Superior temporal gyrus (tissue), 1 donor: ENCODE measurements around the gene FAM107B.
"Not testable (repeated sequence)": the region's sequence is repeated elsewhere in the genome, so short reads cannot be mapped to it uniquely, and the experiment has no call there.

ENCODE experiments used
- DNase-seq: peaks from one replicate; pipeline ENCODE4 v3.0.0-alpha.2; 2016; ENCODE audit errors: extremely low spot score

Gene FAM107B

GRCh38 chr10:14601872-14602725 lies 172.6 kb downstream of the FAM107B start:
- no peak for DNase-seq

DNA sequence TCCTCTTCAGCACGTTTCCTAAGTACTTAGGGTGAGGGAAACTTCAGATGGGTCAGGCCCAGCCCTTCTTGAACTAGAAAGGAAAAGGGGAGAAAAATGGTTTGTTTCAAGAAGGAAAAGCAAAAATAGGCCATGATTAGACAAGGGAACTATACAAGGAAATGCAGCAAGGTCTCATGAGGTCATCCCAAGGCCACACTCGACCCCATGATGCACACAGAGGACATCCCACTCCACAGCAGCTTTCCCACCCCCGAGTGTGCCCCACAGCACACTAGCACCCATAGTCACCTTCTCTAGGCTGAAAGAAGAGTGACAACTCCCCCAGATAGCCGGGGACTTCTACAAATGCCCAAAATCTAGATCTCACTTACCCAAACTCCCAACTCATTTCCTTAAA lies 173.4 kb downstream of the FAM107B start:
- no peak for DNase-seq

DNA sequence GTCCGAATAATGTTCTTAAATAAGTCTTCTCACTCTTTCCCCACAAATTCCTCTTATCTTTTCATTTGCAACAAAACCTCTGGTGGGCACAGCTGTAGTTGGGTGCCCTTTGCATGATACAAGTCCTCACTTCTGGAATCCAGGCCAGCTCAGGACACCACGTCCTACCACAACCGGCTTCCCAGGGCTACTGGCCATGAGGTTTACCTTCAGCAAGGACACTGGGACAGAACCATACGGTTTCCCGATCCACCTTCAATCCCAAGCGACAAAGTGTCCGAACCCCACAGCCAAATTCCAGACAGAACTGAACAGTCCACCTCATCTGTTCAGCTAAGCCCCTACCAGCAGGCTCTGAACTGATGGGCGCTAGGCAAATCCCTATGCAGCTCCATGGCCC lies 174.6 kb downstream of the FAM107B start:
- no peak for DNase-seq

DNA sequence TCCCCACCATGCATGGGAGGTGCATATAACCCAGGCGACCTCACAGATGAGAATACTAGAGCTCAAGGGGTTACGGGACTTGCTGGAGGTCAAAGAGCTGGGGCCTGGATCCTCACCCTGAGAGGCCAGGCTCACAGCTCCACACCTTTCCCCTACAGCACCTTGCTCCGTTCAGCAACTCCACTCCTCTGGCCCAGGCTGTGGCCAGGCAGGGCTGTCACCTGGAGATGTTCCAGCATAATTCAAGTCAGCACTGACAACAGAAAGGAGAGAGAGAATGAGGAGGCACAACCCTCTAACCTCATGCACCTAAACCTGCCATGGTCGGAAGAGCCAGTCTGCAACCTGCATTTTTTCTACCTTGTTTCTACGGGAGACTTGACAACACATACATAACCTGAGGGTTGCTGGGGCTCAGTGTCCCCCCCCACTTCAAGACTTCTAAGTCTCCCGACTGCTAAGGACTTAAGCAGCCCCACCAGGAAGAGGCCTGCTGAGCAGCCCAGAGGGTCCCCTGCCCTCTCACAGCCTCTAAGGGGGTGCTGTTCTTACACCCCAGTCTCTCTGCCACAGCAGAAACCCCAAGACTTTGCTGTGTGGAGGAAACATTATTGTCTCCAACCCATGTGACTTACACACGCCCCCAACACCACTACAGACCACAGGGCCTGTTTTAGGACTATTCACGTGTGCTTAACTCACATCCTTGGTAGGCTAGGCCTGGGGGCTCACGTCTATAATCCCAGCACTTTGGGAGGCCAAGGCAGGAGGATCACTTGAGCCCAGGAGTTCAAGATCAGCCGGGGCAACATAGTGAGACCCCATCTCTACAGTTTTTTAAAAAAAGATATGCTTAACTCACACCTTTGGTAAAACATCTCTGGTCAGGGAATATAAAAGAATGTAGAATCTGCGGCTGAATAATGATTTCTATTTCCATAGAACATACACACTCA lies 175.6 kb downstream of the FAM107B start:
- no peak for DNase-seq

GRCh38 chr10:14595526-14596182 lies 179.0 kb downstream of the FAM107B start:
- DNase-seq: no peak

GRCh38 chr10:14594878-14595525 lies 179.7 kb downstream of the FAM107B start:
- DNase-seq: no peak

GRCh38 chr10:14593806-14594205 lies 180.9 kb downstream of the FAM107B start:
- no peak for DNase-seq

- DNase-seq: no peak
These were observed 182.1 kb downstream of the FAM107B start for GRCh38 chr10:14592566-14592965.

DNA sequence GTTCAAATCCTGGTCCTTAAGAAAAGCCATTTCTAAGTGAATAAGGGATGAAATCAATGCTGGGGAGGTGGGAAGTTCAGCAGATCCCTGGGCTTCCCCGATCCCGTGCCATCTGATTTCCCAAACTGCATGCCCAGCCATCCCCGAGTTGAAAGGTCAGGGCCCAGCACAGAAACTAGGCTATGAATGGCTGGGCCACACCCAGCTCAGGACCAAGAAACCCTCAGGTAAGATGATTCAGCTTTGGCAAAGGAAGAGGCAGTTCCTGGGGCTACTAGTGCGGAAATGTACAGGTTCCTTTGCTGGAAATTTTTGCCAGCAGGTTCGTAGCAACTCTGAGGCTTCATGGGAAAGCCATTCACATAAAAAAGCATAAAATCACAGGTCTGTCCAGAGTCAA lies 182.7 kb downstream of the FAM107B start:
- no peak for DNase-seq

DNA sequence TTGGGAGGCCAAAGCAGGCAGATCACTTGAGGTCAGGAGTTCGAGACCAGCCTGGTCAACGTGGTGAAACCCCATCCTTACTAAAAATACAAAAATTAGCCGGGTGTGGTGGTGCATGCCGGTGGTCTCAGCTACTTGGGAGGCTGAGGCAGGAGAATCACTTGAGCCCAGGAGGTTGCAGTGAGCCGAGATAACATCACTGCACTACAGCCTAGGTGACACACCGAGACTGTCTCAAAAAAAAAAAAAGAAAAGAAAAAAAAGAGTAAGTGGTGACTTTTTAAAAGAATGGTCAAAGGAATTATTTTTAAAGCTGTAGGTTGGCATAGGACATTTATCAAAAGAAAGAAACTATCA lies 185.8 kb downstream of the FAM107B start:
- DNase-seq: not testable (repeated sequence)

DNA sequence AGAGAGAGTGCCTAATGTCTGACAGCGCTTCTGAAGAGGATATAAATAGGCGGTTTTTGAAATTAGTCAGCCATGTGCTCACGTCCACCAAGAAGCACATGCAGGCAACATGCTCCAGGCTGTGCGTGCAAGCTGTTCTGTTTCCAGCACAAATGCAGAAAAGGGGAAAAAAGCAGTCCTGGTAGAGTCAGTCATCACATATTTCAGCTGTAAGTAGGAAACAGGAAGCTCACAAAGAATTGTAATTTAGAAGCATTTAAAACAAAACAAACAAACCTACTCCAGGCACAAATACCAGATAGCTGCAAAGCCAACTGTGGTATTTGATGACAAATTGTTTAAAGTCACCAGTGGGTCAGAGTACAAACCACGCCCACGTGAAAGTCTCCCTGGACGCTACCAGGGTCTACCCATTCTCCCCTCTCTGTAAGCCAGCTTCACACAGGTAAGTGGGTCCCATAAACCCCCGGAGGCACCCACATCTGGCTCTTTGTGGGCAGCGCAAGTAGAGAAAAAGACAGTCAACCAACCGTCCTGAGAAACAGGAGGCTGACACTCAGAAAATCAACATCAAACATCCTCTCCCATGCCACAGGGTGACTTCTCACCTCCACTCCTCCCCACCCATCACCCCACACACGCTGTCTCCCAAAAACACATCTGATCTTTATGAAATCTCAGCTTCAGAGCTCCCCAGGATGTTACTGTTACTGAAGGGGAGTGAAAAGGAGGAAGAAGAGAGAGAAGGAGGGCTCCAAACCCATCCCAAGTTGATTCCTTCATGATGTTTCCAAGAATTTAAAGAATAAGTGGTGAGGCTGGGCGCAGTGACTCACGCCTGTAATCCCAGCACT lies 186.4 kb downstream of the FAM107B start:
- no peak for DNase-seq

DNA sequence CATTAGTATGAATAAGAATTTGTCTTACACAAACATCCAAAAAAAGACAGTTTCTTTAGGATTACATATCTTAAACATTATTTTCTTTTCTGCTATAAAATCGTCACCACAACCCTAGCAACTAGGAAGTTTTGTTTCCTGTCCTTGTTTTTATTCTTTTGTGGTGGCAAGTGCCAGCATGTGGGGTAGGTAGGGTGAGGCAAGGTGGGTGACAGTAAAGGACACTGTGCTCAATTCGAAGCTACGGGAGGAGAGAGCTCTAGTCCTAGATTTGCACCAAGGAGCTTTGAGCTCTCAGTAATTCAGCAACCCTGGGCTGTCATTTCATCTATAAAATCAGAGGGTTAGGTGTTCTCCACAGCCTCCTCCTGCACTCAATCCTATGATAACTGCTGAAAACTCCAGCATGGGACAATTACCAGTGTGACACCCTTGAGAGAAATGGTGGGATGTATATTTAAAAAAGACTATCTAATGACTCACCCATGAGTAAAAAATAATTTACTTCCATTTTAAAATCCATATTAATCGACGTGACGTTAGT lies 187.1 kb downstream of the FAM107B start:
- DNase-seq: no peak

DNA sequence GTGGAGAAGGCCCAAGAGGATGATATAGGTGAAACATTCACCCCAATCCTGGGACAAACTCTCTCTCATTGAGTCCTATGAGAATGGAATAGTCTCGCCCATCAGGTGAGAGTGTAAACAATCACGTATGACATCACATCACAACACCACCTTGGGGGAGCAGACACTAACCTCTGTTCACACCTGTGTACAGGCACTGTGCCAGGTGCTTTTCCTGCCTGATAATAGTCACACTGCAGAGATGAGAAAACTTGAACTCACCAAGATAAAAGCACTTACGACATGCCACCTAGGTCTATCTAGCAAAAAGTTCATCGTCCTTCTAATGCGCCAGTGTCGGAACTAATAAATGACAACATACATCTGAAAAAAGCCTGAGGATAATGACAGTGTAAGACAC lies 187.8 kb downstream of the FAM107B start:
- no peak for DNase-seq

GRCh38 chr10:14585287-14586193 lies 189.2 kb downstream of the FAM107B start:
- no peak for DNase-seq

GRCh38 chr10:14584661-14585060 lies 190.0 kb downstream of the FAM107B start:
- no peak for DNase-seq

- no peak for DNase-seq
These were observed 190.7 kb downstream of the FAM107B start for GRCh38 chr10:14583967-14584366.

DNA sequence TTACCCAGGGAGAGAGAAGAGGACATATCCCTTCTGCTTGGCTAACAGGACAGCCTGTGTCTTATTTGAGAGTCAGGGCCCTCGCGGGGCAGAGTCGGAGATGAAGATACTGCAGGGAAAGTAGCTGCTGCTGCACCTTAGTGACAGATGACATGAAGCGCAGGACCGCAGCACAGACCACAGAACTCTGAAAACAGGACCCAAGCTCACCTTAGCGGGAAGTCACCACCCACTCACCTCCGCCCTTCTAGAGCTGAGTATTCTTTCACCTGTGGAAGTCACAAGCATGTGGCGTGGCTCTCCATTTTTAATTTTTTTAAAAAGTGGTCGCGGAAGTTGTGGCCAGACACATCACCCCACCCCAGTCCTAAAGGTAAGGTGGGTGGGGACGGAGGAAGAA lies 191.4 kb downstream of the FAM107B start:
- DNase-seq: no peak

- no peak for DNase-seq
These were observed 193.0 kb downstream of the FAM107B start for GRCh38 chr10:14581553-14582321.
